NCI-H1930 (cell line): ENCODE data around the gene IAPP.
"Not testable (repeated sequence)": the region's sequence is repeated elsewhere in the genome, so short reads cannot be mapped to it uniquely, and the experiment has no call there.

Experiments used
- DNase-seq, 2 experiments: peaks; one replicate each; lab custom pipeline; 2025; lab: John Stamatoyannopoulos, UW

The IAPP gene

DNA sequence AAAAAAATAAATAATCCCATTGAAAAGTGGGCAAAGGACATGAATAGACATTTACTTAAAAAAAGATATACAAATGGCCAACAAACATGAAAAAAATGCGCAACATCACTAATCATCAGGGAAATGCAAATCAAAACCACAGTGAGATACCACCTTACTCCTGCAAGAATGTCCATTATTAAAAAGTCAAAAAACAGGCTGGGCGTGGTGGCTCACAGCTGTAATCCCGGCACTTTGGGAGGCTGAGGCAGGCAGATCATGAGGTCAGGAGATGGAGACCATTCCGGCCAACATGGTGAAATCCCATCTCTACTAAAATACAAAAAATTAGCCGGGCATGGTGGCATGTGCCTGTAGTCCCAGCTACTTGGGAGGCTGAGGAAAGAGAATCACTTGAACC lies 8.6 kb downstream of the IAPP start:
- not testable (repeated sequence) for DNase-seq

DNA sequence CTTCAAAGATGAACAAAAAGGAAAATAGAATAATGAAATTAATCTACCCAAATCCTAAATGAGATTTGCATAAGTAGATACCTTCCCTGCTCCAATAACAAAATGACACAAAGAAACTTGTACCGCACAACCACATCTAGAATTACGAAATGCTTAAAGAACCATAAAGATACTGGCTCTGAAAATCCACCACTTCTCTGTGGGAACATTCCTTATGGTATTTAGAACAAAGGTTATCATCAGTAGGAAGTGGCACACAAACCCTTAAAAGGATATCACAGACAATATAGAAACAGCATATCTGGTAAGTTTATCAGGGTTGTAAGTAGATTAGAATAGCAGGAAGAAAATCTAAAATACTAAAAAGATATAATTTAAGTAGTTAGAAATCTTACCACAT lies 11.6 kb downstream of the IAPP start:
- DNase-seq, result no peak

DNA sequence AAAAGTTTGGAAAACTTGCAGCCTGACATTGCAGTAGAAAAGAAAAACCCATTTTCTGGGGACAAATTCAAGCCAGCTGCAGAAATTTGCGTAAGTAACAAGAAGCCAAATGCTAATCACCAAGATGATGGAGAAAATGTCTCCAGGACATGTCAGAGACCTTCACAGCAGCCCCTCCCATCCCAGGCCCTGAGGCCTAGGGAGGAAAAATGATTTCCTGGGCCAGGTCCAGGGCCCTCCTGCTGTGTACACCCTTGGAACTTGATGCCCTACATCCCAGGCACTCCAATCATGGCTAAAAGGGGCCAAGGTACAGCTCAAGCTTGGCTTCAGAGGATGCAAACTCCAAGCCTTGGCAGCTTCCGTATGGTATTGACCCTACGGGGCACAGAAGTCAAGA lies 14.5 kb downstream of the IAPP start:
- DNase-seq, result no peak

DNA sequence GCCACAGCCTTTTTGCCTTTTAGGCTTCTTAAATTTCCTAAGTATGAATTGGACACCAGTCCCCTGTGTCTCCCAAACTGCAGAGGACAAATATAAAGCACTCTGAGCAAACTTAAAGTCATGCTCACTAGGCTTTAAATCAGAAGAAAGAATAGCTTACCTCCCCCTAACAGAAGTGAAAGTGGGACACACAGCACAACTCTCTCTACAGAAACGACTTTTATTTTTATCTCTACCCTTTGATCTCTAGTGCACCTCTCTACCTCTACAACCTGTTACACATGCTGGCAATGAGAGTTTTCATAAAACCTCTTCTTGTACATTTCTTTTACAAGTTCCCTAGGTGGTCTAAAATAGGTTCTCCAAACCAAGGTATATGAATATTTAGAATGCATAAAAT lies 19.7 kb downstream of the IAPP start:
- no peak for DNase-seq

DNA sequence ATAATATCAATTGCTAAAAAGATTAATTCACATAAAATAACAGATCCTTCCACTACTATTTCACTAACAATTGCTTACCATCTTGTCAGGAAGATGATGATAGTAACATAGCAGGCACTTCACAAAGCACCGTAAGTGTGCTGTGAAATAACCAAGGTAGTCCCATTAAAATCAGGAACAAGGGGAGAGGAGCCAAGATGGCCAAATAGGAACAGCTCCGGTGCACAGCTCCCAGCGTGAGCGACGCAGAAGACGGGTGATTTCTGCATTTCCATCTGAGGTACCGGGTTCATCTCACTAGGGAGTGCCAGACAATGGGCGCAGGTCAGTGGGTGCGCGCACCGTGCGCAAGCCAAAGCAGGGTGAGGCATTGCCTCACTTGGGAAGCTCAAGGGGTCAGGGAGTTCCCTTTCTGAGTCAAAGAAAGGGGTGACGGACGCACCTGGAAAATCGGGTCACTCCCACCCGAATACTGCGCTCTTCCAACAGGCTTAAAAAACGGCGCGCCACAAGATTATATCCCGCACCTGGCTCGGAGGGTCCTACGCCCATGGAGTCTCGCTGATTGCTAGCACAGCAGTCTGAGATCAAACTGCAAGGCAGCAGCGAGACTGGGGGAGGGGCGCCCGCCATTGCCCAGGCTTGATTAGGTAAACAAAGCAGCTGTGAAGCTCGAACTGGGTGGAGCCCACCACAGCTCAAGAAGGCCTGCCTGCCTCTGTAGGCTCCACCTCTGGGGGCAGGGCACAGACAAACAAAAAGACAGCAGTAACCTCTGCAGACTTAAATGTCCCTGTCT lies 22.3 kb downstream of the IAPP start:
- not testable (repeated sequence) for DNase-seq

DNA sequence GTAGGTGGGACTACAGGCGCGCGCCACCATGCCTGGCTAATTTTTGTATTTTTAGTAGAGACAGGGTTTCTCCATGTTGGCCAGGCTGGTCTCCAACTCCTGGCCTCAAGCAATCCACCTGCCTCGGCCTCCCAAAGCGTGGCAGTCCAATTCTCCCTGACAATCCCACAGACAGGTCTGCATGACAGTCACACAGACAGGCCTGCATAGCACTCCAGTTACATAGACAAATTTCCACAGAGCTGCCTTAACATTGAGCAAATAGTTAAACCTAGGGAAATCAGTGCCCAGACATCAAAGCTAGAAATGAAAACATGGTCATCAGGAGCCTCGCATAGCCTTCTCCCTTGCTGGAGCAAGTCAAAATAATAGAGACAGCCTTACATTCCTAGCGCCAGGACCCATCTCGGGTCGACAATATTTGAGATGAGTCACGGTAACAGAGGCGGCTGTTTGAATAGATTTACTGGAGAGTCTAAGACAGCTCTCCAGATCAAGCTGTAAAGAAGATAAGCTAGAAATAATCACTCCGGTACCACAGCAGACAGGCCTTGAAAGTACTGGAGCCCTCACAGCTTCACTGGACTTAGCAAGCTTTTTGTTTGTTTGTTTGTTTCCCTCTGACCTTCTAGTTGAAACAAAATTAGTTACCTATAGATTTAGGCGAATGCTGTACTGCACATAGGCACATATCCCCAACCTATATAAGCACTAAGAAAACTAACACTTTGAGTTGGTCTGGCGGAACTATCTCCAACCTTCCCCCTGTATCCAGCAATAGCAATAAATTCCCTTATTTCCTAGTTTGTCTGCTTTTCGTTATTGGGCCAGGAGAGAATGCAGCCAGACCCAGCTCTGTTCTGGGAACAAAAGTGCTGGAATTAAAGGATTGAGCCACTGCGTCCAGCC lies 40.9 kb downstream of the IAPP start:
- no peak for DNase-seq

DNA sequence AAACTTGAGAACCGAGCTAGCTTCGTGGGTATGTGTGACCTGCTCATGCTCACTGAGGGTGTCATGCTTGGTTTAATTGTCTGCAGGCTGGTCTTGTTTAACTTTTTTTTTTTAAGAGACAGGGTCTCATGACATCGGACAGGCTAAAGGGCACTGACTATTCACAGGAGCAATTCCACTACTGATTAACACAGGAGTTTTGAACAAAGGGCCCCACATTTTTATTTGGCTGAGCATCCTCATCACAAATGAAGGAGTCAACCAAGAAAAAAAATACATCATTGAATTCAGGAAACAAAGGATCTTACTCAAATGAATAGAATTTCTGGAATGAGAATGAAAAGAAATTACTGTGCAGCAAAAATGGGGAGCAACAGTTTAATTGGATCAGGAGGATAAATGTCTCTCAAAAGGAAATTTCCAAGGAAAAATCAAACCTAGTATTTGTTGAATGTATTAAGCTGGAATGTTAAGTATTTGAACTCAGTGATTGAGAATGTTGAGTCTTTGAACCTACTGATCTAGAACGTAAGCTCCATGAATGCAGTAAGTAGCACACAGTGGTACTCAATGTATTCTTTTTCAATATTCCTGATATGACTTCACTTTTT lies 43.9 kb downstream of the IAPP start:
- DNase-seq, result no peak

DNA sequence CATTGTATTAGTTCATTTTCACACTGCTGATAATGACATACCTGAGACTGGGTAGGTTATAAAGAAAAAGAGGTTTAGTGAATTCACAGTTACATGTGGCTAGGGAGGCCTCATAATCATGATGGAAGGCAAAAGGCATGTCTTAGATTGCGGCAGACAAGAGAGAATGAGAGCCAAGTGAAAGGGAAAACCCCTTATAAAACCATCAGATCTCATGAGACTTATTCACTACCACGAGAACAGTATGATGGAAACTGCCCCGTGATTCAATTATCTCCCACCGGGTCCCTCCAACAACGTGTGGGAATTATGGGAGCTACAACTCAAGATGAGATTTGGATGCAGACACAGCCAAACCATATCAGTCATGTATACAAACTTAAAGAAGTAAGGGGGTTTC lies 45.7 kb downstream of the IAPP start:
- not testable (repeated sequence) for DNase-seq

DNA sequence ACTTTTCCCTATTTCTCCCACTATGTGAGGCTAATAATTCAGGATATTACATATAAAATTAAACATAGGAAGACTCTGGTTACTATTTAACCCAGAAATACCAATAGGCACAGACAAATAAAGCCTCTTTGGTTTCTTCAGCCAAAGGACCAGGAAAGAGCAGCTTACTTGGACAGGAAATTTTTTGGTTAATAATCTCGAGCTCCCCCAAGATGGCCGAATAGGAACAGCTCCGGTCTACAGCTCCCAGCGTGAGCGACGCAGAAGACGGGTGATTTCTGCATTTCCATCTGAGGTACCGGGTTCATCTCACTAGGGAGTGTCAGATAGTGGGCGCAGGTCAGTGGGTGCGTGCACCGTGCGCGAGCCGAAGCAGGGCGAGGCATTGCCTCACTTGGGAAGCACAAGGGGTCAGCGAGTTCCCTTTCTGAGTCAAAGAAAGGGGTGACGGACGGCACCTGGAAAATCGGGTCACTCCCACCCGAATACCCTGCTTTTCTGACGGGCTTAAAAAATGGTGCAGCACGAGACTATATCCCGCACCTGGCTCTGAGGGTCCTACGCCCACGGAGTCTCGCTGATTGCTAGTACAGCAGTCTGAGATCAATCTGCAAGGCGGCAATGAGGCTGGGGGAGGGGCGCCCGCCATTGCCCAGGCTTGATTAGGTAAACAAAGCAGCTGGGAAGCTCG lies 46.5 kb downstream of the IAPP start:
- DNase-seq, result not testable (repeated sequence)

DNA sequence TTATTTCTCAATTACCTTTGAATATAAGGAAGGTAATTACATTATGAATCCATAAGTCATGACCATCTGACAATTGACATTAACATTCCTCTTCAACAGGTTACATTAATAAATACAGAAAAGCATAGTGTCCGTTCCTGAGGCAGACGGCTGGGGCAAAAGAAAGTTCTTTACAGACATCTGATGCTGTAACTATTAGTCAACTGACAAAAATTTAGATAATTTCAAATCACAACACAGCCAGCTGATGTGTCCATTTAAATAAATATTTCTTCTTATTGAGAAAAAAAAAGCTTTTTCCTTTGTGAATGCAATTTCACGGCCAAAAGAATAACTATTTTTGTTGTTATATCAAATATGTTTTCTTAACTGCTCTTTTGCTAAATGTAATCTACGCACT lies 55.5 kb downstream of the IAPP start:
- DNase-seq, result no peak
